H1 (cell line): ENCODE measurements around the gene FPR2. TPM values are rescaled to one million over a fixed set of nuclear protein-coding genes. Genes with fewer than 3 reads are reported as not detected.

Experiments used
- CTCF ChIA-PET: fragments of 300-600 bp; sonication (Branson Sonifier 250); formaldehyde crosslinking; loops from one replicate; lab custom pipeline; 2021; ENCODE audit not compliant: partially characterized antibody; lab: Charles Lee
- POLR2A ChIA-PET: fragments of 300-600 bp; sonication (Branson Sonifier 250); formaldehyde crosslinking; loops from one replicate; lab custom pipeline; 2021; ENCODE audit warnings: inconsistent platforms; ENCODE audit not compliant: partially characterized antibody; lab: Charles Lee
- DNase-seq, 2 experiments: peaks; one replicate each; pipeline versions ENCODE4 v3.0.0 to v3.0.0-alpha.2; 2010 to 2022; ENCODE audit warnings: low spot score in 2 of 2, low read depth in 1 of 2, mixed read lengths in 1 of 2
- FAIRE-seq: peaks from 2 replicates; lab custom pipeline; 2011; peaks lifted over from hg19 to GRCh38; lab: Jason Lieb, UNC
- H2AFZ ChIP-seq: 2 replicates; pipeline ENCODE4 v1.8.1; 2012; ENCODE audit warnings: low read length, inconsistent platforms
- H2AK5ac ChIP-seq: 2 replicates; pipeline ENCODE4 v1.6.1; 2013; ENCODE audit warnings: low read depth, low read length
- H2BK120ac ChIP-seq: replicated peaks from 2 replicates; pipeline ENCODE3; 2013; ENCODE audit warnings: low read depth, low read length, inconsistent platforms
- H2BK12ac ChIP-seq: 2 replicates; pipeline ENCODE4 v1.6.1; 2013; ENCODE audit warnings: low read depth, low read length
- H2BK15ac ChIP-seq: 2 replicates; pipeline ENCODE4 v1.6.1; 2013; ENCODE audit warnings: low read length
- H2BK20ac ChIP-seq: 2 replicates; pipeline ENCODE4 v1.6.1; 2013; ENCODE audit warnings: low read length
- H2BK5ac ChIP-seq: 2 replicates; pipeline ENCODE4 v1.6.1; 2013; ENCODE audit warnings: low read depth, low read length
- H3K14ac ChIP-seq: 2 replicates; pipeline ENCODE4 v1.6.1; 2013; ENCODE audit warnings: inconsistent platforms; ENCODE audit not compliant: insufficient read length
- H3K18ac ChIP-seq: 2 replicates; pipeline ENCODE4 v1.6.1; 2013; ENCODE audit warnings: low read length; ENCODE audit errors: extremely low read depth
- H3K23ac ChIP-seq: 2 replicates; pipeline ENCODE4 v1.6.1; 2013; ENCODE audit warnings: inconsistent platforms; ENCODE audit not compliant: insufficient read length
- H3K23me2 ChIP-seq: 2 replicates; pipeline ENCODE4 v1.6.1; 2013; ENCODE audit warnings: low read depth, low read length
- H3K27ac ChIP-seq: 2 replicates; pipeline ENCODE4 v1.6.1; 2011; ENCODE audit warnings: low read depth, low read length, inconsistent platforms
- H3K27me3 ChIP-seq, 4 experiments: replicated peaks in 1 of 4; 1 replicate in 1 of 4; 2 replicates in 3 of 4; pipeline versions ENCODE4 v1.6.1 to v1.8.1; 2011 to 2013; ENCODE audit warnings: low read length in 3 of 4, mild to moderate bottlenecking in 3 of 4, inconsistent platforms in 2 of 4, mixed read lengths in 2 of 4, moderate library complexity in 1 of 4; ENCODE audit not compliant: control insufficient read depth in 3 of 4, insufficient read depth in 3 of 4; ENCODE audit errors: extremely low read depth in 1 of 4
- H3K36me3 ChIP-seq, 4 experiments: 2 replicates each; pipeline versions ENCODE4 v1.6.1 to v1.8.1; 2011 to 2013; ENCODE audit warnings: mild to moderate bottlenecking in 4 of 4, low read length in 3 of 4, moderate library complexity in 2 of 4, control low read depth in 1 of 4, inconsistent platforms in 1 of 4; ENCODE audit not compliant: insufficient read depth in 4 of 4, control insufficient read depth in 2 of 4
- H3K4ac ChIP-seq: replicated peaks from 2 replicates; pipeline ENCODE3; 2013; ENCODE audit warnings: low read length, low read depth, mixed read lengths, inconsistent platforms; ENCODE audit not compliant: insufficient read length
- H3K4me1 ChIP-seq, 4 experiments: replicated peaks in 1 of 4; 1 replicate in 1 of 4; 2 replicates in 3 of 4; pipeline versions ENCODE4 v1.6.1 to v1.8.1; 2011 to 2013; ENCODE audit warnings: low read length in 3 of 4, inconsistent platforms in 2 of 4, mixed read lengths in 1 of 4; ENCODE audit not compliant: insufficient read depth in 4 of 4, control insufficient read depth in 3 of 4
- H3K4me2 ChIP-seq, 2 experiments: 2 replicates each; pipeline versions ENCODE4 v1.6.1 to v1.8.1; 2011 to 2013; ENCODE audit warnings: low read depth in 2 of 2, low read length in 2 of 2, control low read depth in 1 of 2, inconsistent platforms in 1 of 2, mild to moderate bottlenecking in 1 of 2; ENCODE audit not compliant: insufficient read depth in 1 of 2
- H3K4me3 ChIP-seq, 4 experiments: fragments of 200-600, 300-600 bp in 1 of 4; sonication (generic), shearing (Covaris generic), sonication (Bioruptor Twin) in 1 of 4; 2 replicates each; pipeline versions ENCODE4 v1.5.1 to v1.8.1; 2011 to 2016; ENCODE audit warnings: low read length in 4 of 4, low read depth in 3 of 4, control low read depth in 2 of 4, inconsistent platforms in 2 of 4, mild to moderate bottlenecking in 2 of 4, mixed read lengths in 1 of 4, moderate library complexity in 1 of 4; ENCODE audit not compliant: insufficient read depth in 2 of 4; ENCODE audit errors: extremely low read depth in 1 of 4
- H3K56ac ChIP-seq: replicated peaks from 2 replicates; pipeline ENCODE3; 2013; ENCODE audit warnings: low read depth, mild to moderate bottlenecking, mixed read lengths, low read length, inconsistent platforms; ENCODE audit not compliant: insufficient read length
- H3K79me1 ChIP-seq: 2 replicates; pipeline ENCODE4 v1.6.1; 2013; ENCODE audit warnings: low read depth, low read length, control low read depth
- H3K79me2 ChIP-seq, 2 experiments: 2 replicates each; pipeline versions ENCODE4 v1.6.1 to v1.8.1; 2012 to 2013; ENCODE audit warnings: low read length in 2 of 2, mild to moderate bottlenecking in 2 of 2, inconsistent platforms in 1 of 2; ENCODE audit not compliant: insufficient read depth in 2 of 2, control insufficient read depth in 1 of 2
- H3K9ac ChIP-seq, 4 experiments: replicated peaks in 1 of 4; 1 replicate in 1 of 4; 2 replicates in 3 of 4; pipeline versions ENCODE4 v1.6.1 to v1.8.1; 2011 to 2013; ENCODE audit warnings: low read depth in 3 of 4, low read length in 3 of 4, control low read depth in 2 of 4, mild to moderate bottlenecking in 2 of 4, moderate library complexity in 2 of 4, inconsistent platforms in 1 of 4; ENCODE audit errors: extremely low read depth in 1 of 4
- H3K9me3 ChIP-seq, 2 experiments: 2 replicates each; pipeline versions ENCODE4 v1.6.1 to v1.8.1; 2012 to 2013; ENCODE audit warnings: mild to moderate bottlenecking in 2 of 2, moderate library complexity in 2 of 2, control low read depth in 1 of 2, inconsistent platforms in 1 of 2, low read depth in 1 of 2, low read length in 1 of 2, mixed read lengths in 1 of 2; ENCODE audit not compliant: insufficient read depth in 2 of 2
- H4K20me1 ChIP-seq, 2 experiments: replicated peaks in 1 of 2; 2 replicates each; pipeline versions ENCODE3 to v1.8.1; 2011 to 2013; ENCODE audit warnings: inconsistent platforms in 2 of 2, low read length in 2 of 2, mild to moderate bottlenecking in 1 of 2; ENCODE audit not compliant: insufficient read depth in 2 of 2, control insufficient read depth in 1 of 2
- H4K5ac ChIP-seq: 2 replicates; pipeline ENCODE4 v1.6.1; 2013; ENCODE audit warnings: low read length, low read depth, mixed read lengths, inconsistent platforms; ENCODE audit not compliant: insufficient read length
- H4K8ac ChIP-seq: 2 replicates; pipeline ENCODE4 v1.8.0; 2013; ENCODE audit warnings: mild to moderate bottlenecking, moderate library complexity, low read length, inconsistent platforms; ENCODE audit not compliant: insufficient read depth; ENCODE audit errors: extremely low read depth
- H4K91ac ChIP-seq: replicated peaks from 2 replicates; pipeline ENCODE3; 2013; ENCODE audit warnings: low read length, mixed read lengths, inconsistent platforms; ENCODE audit not compliant: insufficient read length
- ASH2L ChIP-seq: fragments of 200-600, 300-600 bp; sonication (generic); IDR thresholded peaks from one replicate; pipeline ENCODE4 v1.7.1; 2017; ENCODE audit warnings: low read length
- CHD1 ChIP-seq: IDR thresholded peaks from 2 replicates; pipeline ENCODE4 v1.6.1; 2012; ENCODE audit warnings: low read depth, low read length, improper control_type of control experiment
- CTCF ChIP-seq, 3 experiments: IDR thresholded peaks; 1 replicate in 2 of 3; 2 replicates in 1 of 3; pipeline versions ENCODE4 v1.5.1 to v1.6.1; 2011; ENCODE audit warnings: low read length in 3 of 3, mild to moderate bottlenecking in 3 of 3, inconsistent platforms in 2 of 3, low read depth in 1 of 3, moderate library complexity in 1 of 3; ENCODE audit not compliant: insufficient read depth in 1 of 3; ENCODE audit errors: control extremely low read depth in 1 of 3
- EZH2 ChIP-seq: fragments of 200-600 bp; sonication (generic); IDR thresholded peaks from 2 replicates; pipeline ENCODE4 v1.7.1; 2012; ENCODE audit warnings: low read depth, mild to moderate bottlenecking, moderate library complexity, low read length, inconsistent platforms; ENCODE audit not compliant: severe bottlenecking
- HDAC6 ChIP-seq: IDR thresholded peaks from one replicate; pipeline ENCODE4 v1.7.1; 2012; ENCODE audit warnings: low read depth, mild to moderate bottlenecking, inconsistent platforms, low read length, moderate library complexity
- RAD21 ChIP-seq, 2 experiments: IDR thresholded peaks in 1 of 2; conservative IDR thresholded peaks in 1 of 2; 2 replicates each; pipeline ENCODE4 v1.6.1; 2011; ENCODE audit warnings: low read depth in 2 of 2, low read length in 2 of 2, improper control_type of control experiment in 1 of 2, inconsistent platforms in 1 of 2, mild to moderate bottlenecking in 1 of 2, moderate library complexity in 1 of 2
- TAF7 ChIP-seq: optimal IDR thresholded peaks from 2 replicates; pipeline ENCODE3; 2011; ENCODE audit warnings: low read depth, mild to moderate bottlenecking, inconsistent platforms, low read length, moderate library complexity, borderline replicate concordance
- TBP ChIP-seq: IDR thresholded peaks from 2 replicates; pipeline ENCODE4 v1.6.1; 2011; ENCODE audit warnings: low read depth, low read length, improper control_type of control experiment
- TCF12 ChIP-seq: IDR thresholded peaks from 2 replicates; pipeline ENCODE4 v1.6.1; 2011; ENCODE audit warnings: low read depth, mild to moderate bottlenecking, low read length
- YY1 ChIP-seq: IDR thresholded peaks from 2 replicates; pipeline ENCODE4 v1.6.1; 2011; ENCODE audit warnings: low read depth, mild to moderate bottlenecking, low read length
- WGBS, 2 experiments: shearing (Covaris generic) in 1 of 2; methylation state at CpG; one replicate each; pipeline versions ENCODE4 v1.1.6 to v1.1.7; 2013 to 2015; ENCODE audit warnings: low lambda C conversion rate in 2 of 2, mixed read lengths in 2 of 2, inconsistent platforms in 1 of 2, low coverage in 1 of 2, missing lambda C conversion rate in 1 of 2; ENCODE audit not compliant: insufficient replicate concordance in 2 of 2, insufficient coverage in 1 of 2, insufficient read length in 1 of 2; ENCODE audit errors: extremely low coverage in 1 of 2, missing lambda C conversion rate in 1 of 2; 5-methylcytosine and 5-hydroxymethylcytosine counted together
- polyA plus RNA-seq, 7 experiments: library from polyadenylated mRNA; depleted of rRNA in 3 of 7; stranded (reverse) in 5 of 7; unstranded in 2 of 7; fragments of >200 nt in 5 of 7; fragments of 200-250 nt in 2 of 7; gene quantifications; 1 replicate in 5 of 7; 2 replicates in 1 of 7; 4 replicates in 1 of 7; pipeline versions ENCODE4 v1.2.1 to v1.2.3, GENCODE V29; 2011 to 2013; ENCODE audit warnings: missing spikeins in 2 of 7, mixed read lengths in 2 of 7
- total RNA-seq: library from RNA; stranded (reverse); fragmentation: NEBNext Ultra II Directional; extraction: Animal tissue kit (Norgen Biotek cat#: 25700); gene quantifications from 2 replicates; pipeline ENCODE4 v1.2.1, GENCODE V29; 2021

Gene FPR2
- total and polyA plus RNA-seq, 2 of the 8 experiments (the other 6 are each of a cell fraction or from before 2014, with no cell fraction given): 0.17 TPM; not detected in 1

- no peak overlapping the region for H3K9ac ChIP-seq
- H3K79me2 ChIP-seq: no peaks in the 10 kb centered on the region
Observed at GRCh38 chr19:51800473-51801244, 39.7 kb downstream of the FPR2 start.

More at GRCh38 chr19:51800473-51801244, 39.7 kb downstream of the FPR2 start:
- no peak overlapping the region for H4K91ac ChIP-seq
- DNase-seq (no peak), FAIRE-seq (no peak)
- H3K23me2 ChIP-seq: no peaks in the 10 kb centered on the region; the same call in 1 of the 2 replicates
- no peak overlapping the region for H3K27ac ChIP-seq
- ChIA-PET POLR2A (no interaction called here), CTCF (interaction anchor here (0.7 to 1.3 kb wide), 2 partner anchors 64 to 73 kb away, joined by 3 read pairs; no protein-coding TSS in a partner anchor)
- H3K27me3 ChIP-seq: no peaks in the 10 kb centered on the region
- no peak overlapping the region for H2AFZ ChIP-seq
- H2BK120ac ChIP-seq: no peak overlapping the region
- H3K9me3 ChIP-seq: peaks cover 7 to 11% of the 10 kb centered on the region in 2 experiments; a peak in 2 of 4 replicates
- no peaks in the 10 kb centered on the region for H3K4me1 ChIP-seq
- 93% methylated on average over 6 of the region's 7 CpGs; no CpG with 5 or more reads in 1 of the 2 experiments for WGBS, 2 experiments
- H3K36me3 ChIP-seq: no peaks in the 10 kb centered on the region
- no peak overlapping the region for H3K4me2 ChIP-seq
- no peak overlapping the region for H2BK5ac ChIP-seq
- H3K23ac ChIP-seq: no peak overlapping the region
- no peak overlapping the region for H2AK5ac ChIP-seq
- H4K8ac ChIP-seq: no peak overlapping the region
- no peak overlapping the region for H3K14ac ChIP-seq
- no peak overlapping the region for H2BK12ac ChIP-seq
- H3K4me3 ChIP-seq: no peak overlapping the region
- TF ChIP-seq ASH2L: no peak
- TF ChIP-seq CTCF (IDR thresholded peaks at IDR 0.05; ENCODE audit: control extremely low read depth in 1 of 3, insufficient read depth in 1 of 3, low read depth in 1 of 3, low read length in 3 of 3): no peak
- no peak for TF ChIP-seq TAF7
- TF ChIP-seq RAD21 (IDR thresholded peaks at IDR 0.05 in 1 of 2, conservative IDR thresholded peaks at IDR 0.05 in 1 of 2; ENCODE audit: low read depth in 2 of 2, low read length in 2 of 2): no peak
- no peak for TF ChIP-seq TBP
- TF ChIP-seq CHD1: no peak
- no peak for TF ChIP-seq YY1
- TF ChIP-seq TCF12: no peak
- no peak for TF ChIP-seq EZH2
- TF ChIP-seq HDAC6: no peak
- H4K5ac ChIP-seq: no peak overlapping the region
- H3K18ac ChIP-seq: no peak overlapping the region
- no peak overlapping the region for H3K4ac ChIP-seq
- H3K56ac ChIP-seq: no peak overlapping the region
- H4K20me1 ChIP-seq: no peaks in the 10 kb centered on the region
- H3K79me1 ChIP-seq: no peaks in the 10 kb centered on the region
- no peak overlapping the region for H2BK20ac ChIP-seq
- no peak overlapping the region for H2BK15ac ChIP-seq
